Stomach smooth muscle (tissue), 2 donors: ENCODE results near the gene CBX1.

ENCODE experiments used
- H3K27ac ChIP-seq: one replicate; pipeline ENCODE4 v1.7.0; 2013; ENCODE audit warnings: mild to moderate bottlenecking, low read length, inconsistent platforms
- H3K27me3 ChIP-seq, 2 donors: one replicate each; pipeline ENCODE4 v1.7.0; 2013; ENCODE audit warnings: low read length in 2 of 2; ENCODE audit not compliant: insufficient read depth in 2 of 2, control insufficient read depth in 1 of 2
- H3K36me3 ChIP-seq, 2 donors: one replicate each; pipeline ENCODE4 v1.7.0; 2013; ENCODE audit warnings: low read length in 2 of 2; ENCODE audit not compliant: control insufficient read depth in 2 of 2, insufficient read depth in 2 of 2
- H3K4me1 ChIP-seq: one replicate; pipeline ENCODE4 v1.7.0; 2013; ENCODE audit warnings: low read length; ENCODE audit not compliant: control insufficient read depth, insufficient read depth
- H3K4me3 ChIP-seq, 2 donors: one replicate each; pipeline ENCODE4 v1.7.0; 2013; ENCODE audit warnings: low read length in 2 of 2
- H3K9ac ChIP-seq, 2 donors: one replicate each; pipeline ENCODE4 v1.7.0; 2013; ENCODE audit warnings: low read length in 2 of 2, mild to moderate bottlenecking in 1 of 2
- H3K9me3 ChIP-seq, 2 donors: one replicate each; pipeline ENCODE4 v1.7.0; 2013; ENCODE audit warnings: low read length in 2 of 2; ENCODE audit not compliant: control insufficient read depth in 2 of 2
- donor health status: healthy.
- donor health status: Pancreatic carcinoma.

Gene CBX1

DNA sequence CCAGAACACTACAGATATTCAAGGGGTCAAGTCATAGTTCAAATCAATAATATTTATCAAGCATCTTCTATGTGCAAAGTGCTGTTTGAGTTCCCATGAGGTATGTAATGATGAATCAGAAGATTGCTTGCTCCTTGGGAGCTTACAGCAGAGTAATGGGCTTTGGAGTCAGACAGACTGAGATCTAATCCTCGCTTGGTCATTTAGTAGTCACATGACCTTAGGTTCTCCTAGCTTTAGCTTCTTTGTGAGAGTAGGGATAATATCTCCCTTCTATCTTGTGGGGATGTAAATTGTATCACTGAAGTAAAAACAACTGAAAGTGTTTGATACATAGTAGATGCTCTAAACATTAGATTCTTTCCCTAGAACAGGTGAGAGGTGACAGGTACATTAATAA is 36.4 kb upstream of the CBX1 start:
- H3K27ac ChIP-seq = no peak overlapping the region
- no peak overlapping the region for H3K4me3 ChIP-seq
- H3K27me3 ChIP-seq = no peaks in the 10 kb centered on the region
- no peaks in the 10 kb centered on the region for H3K36me3 ChIP-seq
- H3K9ac ChIP-seq = no peak overlapping the region
- no peaks in the 10 kb centered on the region for H3K4me1 ChIP-seq
- no peaks in the 10 kb centered on the region for H3K9me3 ChIP-seq

DNA sequence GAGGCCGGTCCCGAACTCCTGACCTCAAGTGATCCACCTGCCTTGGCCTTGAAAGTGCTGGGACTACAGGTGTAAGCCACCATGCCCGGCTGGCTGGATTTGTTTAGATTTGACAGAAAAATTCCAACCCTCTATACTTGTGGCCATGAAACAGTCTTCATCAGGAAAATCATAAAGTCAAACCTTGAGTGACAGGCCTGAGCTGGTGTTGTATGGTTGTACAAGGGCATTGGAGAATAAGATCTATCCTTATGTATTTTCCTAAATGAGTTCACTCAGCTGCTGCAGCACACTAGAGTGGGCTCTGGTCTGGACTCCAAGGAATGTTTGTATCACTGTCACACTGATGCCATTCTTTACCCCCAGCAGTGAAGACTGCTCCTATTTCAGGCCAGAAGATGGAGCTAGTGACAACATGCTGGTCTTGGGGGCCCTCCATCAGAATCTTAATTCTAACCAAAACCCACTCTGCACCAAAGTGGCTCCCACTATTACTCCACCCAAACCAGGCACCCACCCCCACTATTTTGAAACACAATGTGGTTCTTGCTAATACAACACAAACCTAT is 33.7 kb upstream of the CBX1 start:
- Histone ChIP-seq H3K27ac (no peak overlapping the region), H3K27me3 (no peaks in the 10 kb centered on the region), H3K9ac (no peak overlapping the region), H3K4me3 (no peak overlapping the region), H3K4me1 (peaks cover 2% of the 10 kb centered on the region), H3K9me3 (no peaks in the 10 kb centered on the region), H3K36me3 (no peaks in the 10 kb centered on the region)

DNA sequence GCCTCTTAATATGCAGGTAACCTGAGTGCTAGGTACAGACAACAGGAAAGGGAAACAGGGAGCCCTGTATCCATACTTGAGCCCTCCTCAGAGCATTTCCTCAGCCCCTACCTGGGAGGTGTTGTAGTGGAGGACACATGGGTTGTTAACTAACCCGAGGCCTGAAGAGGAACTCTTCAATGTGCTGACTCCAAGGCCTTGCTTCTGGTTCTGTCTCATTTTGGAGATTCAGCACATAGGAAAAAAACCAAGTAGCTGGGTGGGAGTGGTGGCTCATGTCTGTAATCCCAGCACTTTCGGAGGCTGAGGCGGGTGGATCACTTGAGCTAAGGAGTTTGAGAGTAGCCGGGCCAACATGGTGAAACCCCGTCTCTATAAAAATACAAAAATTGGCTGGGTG is 31.1 kb upstream of the CBX1 start:
- no peaks in the 10 kb centered on the region for H3K27me3 ChIP-seq
- no peaks in the 10 kb centered on the region for H3K9me3 ChIP-seq
- H3K4me3 ChIP-seq = no peak overlapping the region
- H3K36me3 ChIP-seq = no peaks in the 10 kb centered on the region
- no peak overlapping the region for H3K27ac ChIP-seq
- peaks cover 2% of the 10 kb centered on the region for H3K4me1 ChIP-seq
- no peak overlapping the region for H3K9ac ChIP-seq

DNA sequence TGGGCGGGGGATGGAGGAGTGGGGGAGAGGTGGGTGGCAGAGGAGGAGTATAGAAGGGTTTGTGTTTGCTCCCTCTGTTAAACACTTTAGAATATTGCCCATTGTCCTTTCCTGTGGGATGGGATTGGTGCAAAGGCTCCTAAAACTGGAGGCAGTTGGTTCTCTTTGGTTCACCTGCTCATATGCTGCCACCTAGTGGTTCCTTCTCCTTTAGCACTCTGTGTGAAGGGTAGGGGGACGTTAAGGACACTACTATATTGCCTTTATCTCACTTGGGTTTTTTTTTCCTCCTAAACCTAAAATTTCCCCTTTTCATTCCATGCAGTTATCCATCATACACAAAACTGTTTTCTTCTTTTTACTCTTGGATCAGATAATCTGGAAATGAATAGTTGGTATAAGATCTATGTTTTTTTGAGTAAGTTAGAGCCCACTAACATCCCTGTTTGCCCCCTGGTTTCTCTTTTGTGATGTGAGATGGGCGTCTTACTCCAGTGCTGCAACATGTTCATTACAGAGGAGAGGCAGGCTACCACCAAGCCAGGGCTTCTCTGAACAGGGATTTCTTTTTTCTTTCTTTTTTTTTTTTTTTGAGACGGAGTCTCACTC is 30.0 kb upstream of the CBX1 start:
- peaks cover 0 to 6% of the 10 kb centered on the region in 2 donors for H3K36me3 ChIP-seq
- H3K4me3 ChIP-seq = no peak overlapping the region
- H3K9ac ChIP-seq = no peak overlapping the region
- H3K9me3 ChIP-seq = no peaks in the 10 kb centered on the region
- H3K4me1 ChIP-seq = peaks cover 2% of the 10 kb centered on the region
- H3K27ac ChIP-seq = no peak overlapping the region
- no peaks in the 10 kb centered on the region for H3K27me3 ChIP-seq

DNA sequence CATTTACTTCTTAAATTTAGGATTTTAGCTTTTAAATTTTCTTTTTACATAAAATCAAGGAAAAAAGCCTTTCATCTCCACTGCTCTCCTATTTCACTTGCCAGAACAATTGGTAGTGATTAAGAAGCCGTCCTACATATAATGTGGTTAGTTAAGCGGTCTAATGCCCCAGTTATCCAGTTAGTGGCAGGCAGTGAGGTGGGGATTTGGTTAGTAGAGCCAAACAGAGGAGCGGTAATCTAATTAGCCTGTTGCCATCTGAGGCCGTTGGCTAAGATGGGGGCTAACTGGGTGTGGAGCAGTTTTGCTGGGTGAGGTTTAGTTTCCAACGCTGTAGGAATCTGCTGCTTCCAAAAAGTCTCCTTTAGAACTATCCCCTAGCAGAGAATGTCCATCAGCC is 28.7 kb upstream of the CBX1 start:
- H3K9ac ChIP-seq = no peak overlapping the region
- H3K36me3 ChIP-seq = peaks cover 0 to 8% of the 10 kb centered on the region in 2 donors
- no peaks in the 10 kb centered on the region for H3K9me3 ChIP-seq
- H3K27me3 ChIP-seq = no peaks in the 10 kb centered on the region
- peaks cover 2% of the 10 kb centered on the region for H3K4me1 ChIP-seq
- H3K27ac ChIP-seq = no peak overlapping the region
- no peak overlapping the region for H3K4me3 ChIP-seq

DNA sequence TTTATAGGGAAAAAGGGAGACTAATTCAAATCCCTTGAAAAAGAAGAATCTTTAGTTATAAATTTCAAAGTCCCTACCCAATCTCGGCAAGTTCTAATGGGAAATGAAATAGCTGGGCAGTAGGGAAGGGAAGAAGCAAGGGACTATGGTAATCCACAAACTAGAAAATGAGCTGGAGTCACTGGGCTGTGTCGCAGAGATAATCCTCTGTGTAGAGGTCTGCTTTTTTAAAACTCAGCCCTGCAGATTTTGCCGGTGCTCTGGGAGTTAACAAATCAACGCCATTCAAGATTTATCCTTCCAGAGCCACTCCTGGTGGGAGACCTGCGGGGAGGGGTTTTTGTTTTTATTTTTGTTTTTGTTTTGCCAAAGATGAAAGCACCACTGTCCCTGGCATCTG is 27.1 kb upstream of the CBX1 start:
- Histone ChIP-seq H3K9ac (no peak overlapping the region), H3K4me3 (no peak overlapping the region), H3K27ac (no peak overlapping the region), H3K27me3 (no peaks in the 10 kb centered on the region), H3K9me3 (no peaks in the 10 kb centered on the region), H3K4me1 (peaks cover 2% of the 10 kb centered on the region), H3K36me3 (peaks cover 2 to 8% of the 10 kb centered on the region in 2 donors)

DNA sequence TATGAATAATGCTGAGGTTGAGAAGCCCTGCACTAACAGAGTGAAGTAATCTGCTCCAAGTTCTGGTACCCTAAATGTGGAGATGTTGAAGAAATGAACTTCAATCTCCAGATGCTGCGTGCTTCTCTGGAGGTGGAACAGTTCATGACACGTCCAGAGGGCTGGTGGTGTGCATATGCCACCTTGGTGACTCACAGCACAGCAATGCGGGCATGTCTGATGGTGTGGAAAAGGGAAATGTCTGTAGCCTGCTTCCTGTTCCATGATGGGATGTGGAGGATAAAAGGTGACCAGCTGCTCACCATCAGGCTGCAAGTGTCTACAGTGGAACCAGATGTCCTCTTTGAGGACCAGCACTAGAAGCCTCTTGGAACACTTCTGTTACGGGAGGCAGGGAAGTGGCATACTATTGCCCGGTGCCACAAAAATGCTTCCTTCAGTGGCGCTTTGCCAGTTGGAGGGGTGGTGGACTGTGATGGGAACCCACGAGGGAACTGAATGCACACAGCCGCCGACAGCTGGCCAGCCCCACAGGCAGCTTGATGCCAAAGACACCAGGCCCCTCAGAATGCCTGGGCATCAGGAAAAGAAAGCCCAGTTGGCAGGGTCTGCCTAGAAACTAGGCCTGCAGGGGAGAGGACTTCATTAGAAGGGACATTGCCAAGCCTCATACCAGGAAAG is 26.2 kb upstream of the CBX1 start:
- Histone ChIP-seq H3K36me3 (peaks cover 5 to 16% of the 10 kb centered on the region in 2 donors), H3K9me3 (no peaks in the 10 kb centered on the region), H3K9ac (no peak overlapping the region), H3K27ac (no peak overlapping the region), H3K4me3 (no peak overlapping the region), H3K27me3 (no peaks in the 10 kb centered on the region), H3K4me1 (peaks cover 2% of the 10 kb centered on the region)

DNA sequence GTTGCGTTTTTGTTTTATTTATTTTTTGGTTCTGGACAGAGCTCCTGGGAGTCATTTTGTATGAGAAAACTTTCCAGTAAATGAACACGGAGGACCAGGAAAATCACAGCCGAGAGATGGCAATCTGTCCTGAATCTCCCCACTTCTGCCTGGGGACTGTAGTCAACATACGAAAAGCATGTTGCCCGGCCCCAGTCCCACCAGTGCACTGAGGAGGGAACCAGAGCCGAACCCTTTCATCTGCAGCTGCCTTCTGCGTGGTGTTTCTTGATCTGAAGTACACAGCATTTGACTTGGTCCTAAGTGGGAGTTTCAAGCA is 25.2 kb upstream of the CBX1 start:
- peaks cover 16 to 25% of the 10 kb centered on the region in 2 donors for H3K36me3 ChIP-seq
- H3K4me1 ChIP-seq = peaks cover 2% of the 10 kb centered on the region
- no peak overlapping the region for H3K4me3 ChIP-seq
- H3K9me3 ChIP-seq = no peaks in the 10 kb centered on the region
- H3K27me3 ChIP-seq = no peaks in the 10 kb centered on the region
- H3K27ac ChIP-seq = no peak overlapping the region
- no peak overlapping the region for H3K9ac ChIP-seq

DNA sequence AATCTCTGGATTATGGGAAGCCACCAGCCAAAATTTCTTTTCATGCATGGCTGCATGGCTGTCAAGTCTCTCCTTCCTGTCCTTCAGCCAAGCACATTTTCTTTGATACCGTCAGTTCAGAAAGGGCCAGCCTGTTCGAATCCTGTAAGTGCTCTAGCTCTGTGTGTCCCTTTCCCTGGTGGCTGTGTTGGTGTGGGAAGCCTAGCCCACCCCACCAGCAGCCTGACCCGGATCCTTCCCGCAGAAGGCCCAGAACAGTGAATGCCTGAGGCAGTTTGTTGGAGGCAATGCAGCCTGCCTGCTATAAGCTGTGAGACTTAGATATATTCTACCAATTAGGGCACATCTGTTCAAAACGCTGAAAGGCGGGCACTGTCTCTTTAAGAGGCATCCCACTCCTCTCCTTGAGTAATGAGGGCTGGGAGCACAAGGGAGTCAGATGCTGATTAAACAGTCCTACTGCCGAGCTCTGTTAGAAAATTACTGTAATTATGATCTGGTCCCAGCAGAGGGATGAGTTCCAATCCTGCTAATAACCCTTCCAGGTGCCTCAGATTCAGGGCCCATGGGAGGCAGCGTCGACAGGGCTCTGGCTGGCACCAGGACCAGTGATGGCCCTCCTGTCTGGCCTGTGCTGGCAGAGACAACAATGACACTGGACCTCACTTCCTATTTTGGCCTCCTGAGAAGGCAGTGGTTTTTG is 24.7 kb upstream of the CBX1 start:
- H3K4me3 ChIP-seq = no peak overlapping the region
- no peaks in the 10 kb centered on the region for H3K27me3 ChIP-seq
- H3K9me3 ChIP-seq = no peaks in the 10 kb centered on the region
- peaks cover 2% of the 10 kb centered on the region for H3K4me1 ChIP-seq
- H3K27ac ChIP-seq = no peak overlapping the region
- H3K9ac ChIP-seq = no peak overlapping the region
- peaks cover 21 to 30% of the 10 kb centered on the region in 2 donors for H3K36me3 ChIP-seq

DNA sequence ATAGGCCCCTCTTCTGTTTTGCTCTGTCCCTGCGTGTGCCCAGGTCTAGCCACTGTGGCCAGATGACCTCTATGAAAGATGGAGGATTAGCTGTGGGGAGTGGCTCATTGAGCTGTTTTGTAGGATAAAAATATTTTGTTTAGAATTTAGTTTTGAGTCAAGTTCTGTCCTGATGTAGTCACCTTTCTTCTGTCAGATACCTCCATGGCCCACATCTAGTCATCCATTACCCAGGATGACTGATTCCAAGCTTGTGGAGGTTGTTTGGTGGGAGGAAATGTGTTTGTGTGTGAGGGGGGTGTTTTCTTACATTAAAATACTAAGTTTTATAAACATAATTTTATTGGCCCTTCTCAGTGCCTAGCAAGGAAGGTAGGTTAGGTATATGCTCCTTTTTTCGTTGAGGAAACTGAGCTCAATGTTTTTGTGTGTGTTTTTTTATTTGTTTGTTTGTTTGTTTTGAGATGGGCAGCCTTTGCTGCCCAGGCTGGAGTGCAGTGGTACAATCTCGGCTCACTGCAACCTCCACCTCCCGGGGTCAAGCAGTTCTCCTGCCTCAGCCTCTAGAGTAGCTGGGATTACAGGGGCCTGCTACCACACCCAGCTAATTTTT is 22.6 kb upstream of the CBX1 start:
- Histone ChIP-seq H3K36me3 (peaks cover 26 to 41% of the 10 kb centered on the region in 2 donors), H3K4me3 (no peak overlapping the region), H3K27me3 (no peaks in the 10 kb centered on the region), H3K27ac (no peak overlapping the region), H3K9me3 (no peaks in the 10 kb centered on the region), H3K4me1 (no peaks in the 10 kb centered on the region), H3K9ac (no peak overlapping the region)
